Measurements from ENCODE around the gene EVL.

DNA sequence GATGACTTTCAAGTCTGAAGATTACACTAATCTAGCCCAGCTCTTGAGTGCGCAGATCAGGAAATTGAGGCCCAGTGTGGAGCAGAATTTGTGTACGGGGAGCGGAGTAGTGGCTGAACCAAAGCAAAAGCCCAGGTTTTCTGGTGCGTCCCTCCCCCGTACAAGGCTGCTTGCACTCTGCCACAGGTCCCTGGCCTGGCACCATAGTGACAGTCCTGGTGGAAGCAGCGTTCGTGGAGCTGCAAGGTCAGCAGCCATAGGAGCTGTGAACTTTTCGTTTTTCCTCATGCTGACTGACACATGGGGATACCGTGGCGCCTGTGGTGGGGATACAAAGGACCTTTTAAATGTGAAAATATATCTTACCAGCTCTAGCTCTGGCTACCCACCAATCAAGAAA, 1.7 kb downstream of the EVL start:
- TF ChIP-seq, protein P1, sequence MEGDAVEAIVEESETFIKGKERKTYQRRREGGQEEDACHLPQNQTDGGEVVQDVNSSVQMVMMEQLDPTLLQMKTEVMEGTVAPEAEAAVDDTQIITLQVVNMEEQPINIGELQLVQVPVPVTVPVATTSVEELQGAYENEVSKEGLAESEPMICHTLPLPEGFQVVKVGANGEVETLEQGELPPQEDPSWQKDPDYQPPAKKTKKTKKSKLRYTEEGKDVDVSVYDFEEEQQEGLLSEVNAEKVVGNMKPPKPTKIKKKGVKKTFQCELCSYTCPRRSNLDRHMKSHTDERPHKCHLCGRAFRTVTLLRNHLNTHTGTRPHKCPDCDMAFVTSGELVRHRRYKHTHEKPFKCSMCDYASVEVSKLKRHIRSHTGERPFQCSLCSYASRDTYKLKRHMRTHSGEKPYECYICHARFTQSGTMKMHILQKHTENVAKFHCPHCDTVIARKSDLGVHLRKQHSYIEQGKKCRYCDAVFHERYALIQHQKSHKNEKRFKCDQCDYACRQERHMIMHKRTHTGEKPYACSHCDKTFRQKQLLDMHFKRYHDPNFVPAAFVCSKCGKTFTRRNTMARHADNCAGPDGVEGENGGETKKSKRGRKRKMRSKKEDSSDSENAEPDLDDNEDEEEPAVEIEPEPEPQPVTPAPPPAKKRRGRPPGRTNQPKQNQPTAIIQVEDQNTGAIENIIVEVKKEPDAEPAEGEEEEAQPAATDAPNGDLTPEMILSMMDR (conservative IDR thresholded peaks at IDR 0.05; ENCODE audit: low read length): no peak
- no peak for TF ChIP-seq EZH2phosphoT487 (IDR thresholded peaks at IDR 0.05; ENCODE audit: borderline replicate concordance, low read depth, low read length)
